ENCODE measurements around the gene EXOSC10.

DNA sequence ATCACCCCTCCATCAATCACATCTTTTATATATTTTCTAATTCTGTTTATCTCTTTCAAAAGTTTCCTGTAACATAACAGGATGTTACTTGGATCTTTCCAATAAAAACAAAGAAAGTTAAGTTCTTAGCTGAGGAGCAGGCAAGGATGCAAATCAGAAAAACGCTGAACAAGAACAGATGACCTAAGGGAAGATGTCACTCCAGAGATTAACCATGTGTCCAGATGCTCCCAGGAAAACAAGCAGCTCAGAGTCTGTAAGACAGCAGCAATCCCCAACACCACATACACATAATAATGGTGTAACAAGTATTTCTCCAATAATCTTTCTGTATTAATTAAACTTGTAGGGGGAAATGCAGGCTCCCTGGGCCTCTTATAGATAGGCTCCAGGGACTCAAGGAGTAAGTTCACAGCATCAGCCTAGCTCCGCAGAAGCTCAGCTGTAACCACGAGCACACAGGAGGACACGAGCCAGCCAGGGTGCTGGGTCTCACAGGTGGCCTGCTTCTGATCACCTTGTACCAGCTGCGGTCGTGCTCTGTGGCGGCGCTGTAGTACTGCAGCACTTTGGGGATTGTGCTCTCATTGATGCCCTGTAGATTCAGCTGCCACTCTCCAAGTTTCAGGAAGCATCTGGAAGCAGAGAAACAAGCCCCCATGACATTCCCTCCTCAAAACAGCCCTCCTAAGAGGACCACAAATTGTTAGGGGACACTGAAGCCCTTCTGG, 33.1 kb upstream of the EXOSC10 start:
- no peak for TF ChIP-seq POLR2A (IDR thresholded peaks at IDR 0.05)
- no peak for TF ChIP-seq CTCF (IDR thresholded peaks at IDR 0.05 in 8 of 11, conservative IDR thresholded peaks at IDR 0.05 in 3 of 11)
- no peak for TF ChIP-seq POLR2AphosphoS5 (IDR thresholded peaks at IDR 0.05)

Data from spleen (tissue), 7 donors.